ENCODE measurements around the gene KDM2A. TPM values are rescaled to one million over a fixed set of nuclear protein-coding genes. Genes with fewer than 3 reads are reported as not detected.

The KDM2A gene
- total and polyA plus RNA-seq, 2 donors from 2014 or later = 16.2 to 82.6 TPM

GRCh38 chr11:67295846-67296245 lies 176.8 kb downstream of the KDM2A start:
- FAIRE-seq = no peak
- Histone ChIP-seq H3K27me3 (ENCODE audit: control insufficient read depth, insufficient read depth, low read length) (no peaks in the 10 kb centered on the region), H3K9ac (ENCODE audit: low read length in 3 of 3) (no peak overlapping the region), H3K4me3 (ENCODE audit: low read length in 3 of 3) (no peak overlapping the region), H3K36me3 (ENCODE audit: control insufficient read depth in 2 of 3, insufficient read depth in 3 of 3, low read length in 3 of 3) (peaks cover 0 to 2% (median under 1%) of the 10 kb centered on the region in 3 donors), H3K27ac (ENCODE audit: low read depth in 2 of 2, low read length in 2 of 2) (no peak overlapping the region), H3K4me1 (ENCODE audit: control insufficient read depth in 2 of 3, insufficient read depth in 2 of 3, low read depth in 1 of 3, low read length in 3 of 3) (no peaks in the 10 kb centered on the region), H3K9me3 (ENCODE audit: control insufficient read depth in 2 of 3, insufficient read depth in 1 of 3, low read length in 3 of 3) (no peaks in the 10 kb centered on the region)
- no peak for DNase-seq
- intact Hi-C loops (cut with DNase I) = no loop called here
- TF ChIP-seq CTCF (IDR thresholded peaks at IDR 0.05; ENCODE audit: borderline replicate concordance, extremely low read depth, insufficient read depth) = no peak

GRCh38 chr11:67298786-67299185 lies 179.7 kb downstream of the KDM2A start:
- Histone ChIP-seq H3K27ac (ENCODE audit: low read depth in 2 of 2, low read length in 2 of 2) (no peak overlapping the region), H3K4me1 (ENCODE audit: control insufficient read depth in 2 of 3, insufficient read depth in 2 of 3, low read depth in 1 of 3, low read length in 3 of 3) (peaks cover 0 to 13% (median 5%) of the 10 kb centered on the region in 3 donors), H3K36me3 (ENCODE audit: control insufficient read depth in 2 of 3, insufficient read depth in 3 of 3, low read length in 3 of 3) (peaks cover 0 to 4% (median 2%) of the 10 kb centered on the region in 3 donors), H3K27me3 (ENCODE audit: control insufficient read depth, insufficient read depth, low read length) (no peaks in the 10 kb centered on the region), H3K9ac (ENCODE audit: low read length in 3 of 3) (no peak overlapping the region), H3K4me3 (ENCODE audit: low read length in 3 of 3) (no peak overlapping the region), H3K9me3 (ENCODE audit: control insufficient read depth in 2 of 3, insufficient read depth in 1 of 3, low read length in 3 of 3) (no peaks in the 10 kb centered on the region)
- FAIRE-seq = no peak
- peak in 2 of 5 donors; percentile 24 to 40 for DNase-seq
- no peak for TF ChIP-seq CTCF (IDR thresholded peaks at IDR 0.05; ENCODE audit: borderline replicate concordance, extremely low read depth, insufficient read depth)
- intact Hi-C loops (cut with DNase I) = no loop called here

GRCh38 chr11:67299471-67300191 lies 180.6 kb downstream of the KDM2A start:
- H3K27me3 ChIP-seq (ENCODE audit: control insufficient read depth, insufficient read depth, low read length) = no peaks in the 10 kb centered on the region
- peaks cover 0 to 18% (median 5%) of the 10 kb centered on the region in 3 donors for H3K4me1 ChIP-seq (ENCODE audit: control insufficient read depth in 2 of 3, insufficient read depth in 2 of 3, low read depth in 1 of 3, low read length in 3 of 3)
- H3K9ac ChIP-seq (ENCODE audit: low read length in 3 of 3) = no peak overlapping the region
- H3K36me3 ChIP-seq (ENCODE audit: control insufficient read depth in 2 of 3, insufficient read depth in 3 of 3, low read length in 3 of 3) = peaks cover 0 to 4% (median 2%) of the 10 kb centered on the region in 3 donors
- intact Hi-C loops (cut with DNase I) = no loop called here
- no peak overlapping the region for H3K27ac ChIP-seq (ENCODE audit: low read depth in 2 of 2, low read length in 2 of 2)
- H3K4me3 ChIP-seq (ENCODE audit: low read length in 3 of 3) = no peak overlapping the region
- FAIRE-seq = no peak
- DNase-seq = peak in 2 of 5 donors; percentile 37 to 59
- no peak for TF ChIP-seq CTCF (IDR thresholded peaks at IDR 0.05; ENCODE audit: borderline replicate concordance, extremely low read depth, insufficient read depth)
- no peaks in the 10 kb centered on the region for H3K9me3 ChIP-seq (ENCODE audit: control insufficient read depth in 2 of 3, insufficient read depth in 1 of 3, low read length in 3 of 3)
